HepG2 (cell line): ENCODE results near the gene MAPK14. TPM values are rescaled to one million over a fixed set of nuclear protein-coding genes. Genes with fewer than 3 reads are reported as not detected.

Source experiments
- ARID2 ChIP-seq: sonication (generic); formaldehyde crosslinking; IDR thresholded peaks from 2 replicates; pipeline ENCODE4 v1.8.1; 2022; ENCODE audit warnings: mild to moderate bottlenecking, missing genetic modification reagents, borderline replicate concordance
- CCAR2 ChIP-seq: fragments of 200-400 bp; formaldehyde crosslinking; optimal IDR thresholded peaks from 2 replicates; pipeline ENCODE3; 2018; ENCODE audit warnings: low read depth, mild to moderate bottlenecking, low read length, moderate library complexity
- FOXC1 ChIP-seq: sonication (generic); formaldehyde crosslinking; IDR thresholded peaks from 2 replicates; pipeline ENCODE4 v1.8.0; 2022; ENCODE audit warnings: mild to moderate bottlenecking, missing genetic modification reagents, borderline replicate concordance
- GZF1 ChIP-seq: sonication (generic); formaldehyde crosslinking; IDR thresholded peaks from 2 replicates; pipeline ENCODE4 v1.5.1; 2020; ENCODE audit warnings: mild to moderate bottlenecking, missing genetic modification reagents
- HHEX ChIP-seq: IDR thresholded peaks from 2 replicates; pipeline ENCODE4 v1.6.1; 2016; ENCODE audit warnings: control low read depth
- HMG20A ChIP-seq: IDR thresholded peaks from 2 replicates; pipeline ENCODE4 v1.6.1; 2016; ENCODE audit warnings: borderline replicate concordance
- JUN ChIP-seq: sonication (generic); formaldehyde crosslinking; IDR thresholded peaks from 2 replicates; pipeline ENCODE4 v1.4.0; 2020; ENCODE audit warnings: mild to moderate bottlenecking, missing genetic modification reagents
- KAT7 ChIP-seq: IDR thresholded peaks from 2 replicates; pipeline ENCODE4 v1.6.1; 2018; ENCODE audit warnings: borderline replicate concordance, missing compliant biosample characterization
- KLF12 ChIP-seq: sonication (generic); formaldehyde crosslinking; IDR thresholded peaks from 2 replicates; pipeline ENCODE4 v1.4.0; 2020; ENCODE audit warnings: missing genetic modification reagents, borderline replicate concordance
- MAZ ChIP-seq, 2 experiments: sonication (generic) in 1 of 2; formaldehyde crosslinking in 1 of 2; IDR thresholded peaks; 2 replicates each; pipeline versions ENCODE4 v1.5.0 to v1.6.1; 2012 to 2020; ENCODE audit warnings: low read depth in 2 of 2, mild to moderate bottlenecking in 2 of 2, borderline replicate concordance in 1 of 2, improper control_type of control experiment in 1 of 2, low read length in 1 of 2, missing genetic modification reagents in 1 of 2, moderate library complexity in 1 of 2
- PAF1 ChIP-seq: IDR thresholded peaks from 2 replicates; pipeline ENCODE4 v1.6.1; 2016; ENCODE audit warnings: missing genetic modification reagents, missing compliant biosample characterization
- POLR2AphosphoS5 ChIP-seq: IDR thresholded peaks from 2 replicates; pipeline ENCODE4 v1.6.1; 2012; ENCODE audit warnings: low read depth, low read length
- SIX1 ChIP-seq: sonication (generic); formaldehyde crosslinking; IDR thresholded peaks from 2 replicates; pipeline ENCODE4 v1.4.0; 2020; ENCODE audit warnings: missing genetic modification reagents, borderline replicate concordance
- SNAPC5 ChIP-seq: sonication (generic); formaldehyde crosslinking; IDR thresholded peaks from 2 replicates; pipeline ENCODE4 v1.8.1; 2023; ENCODE audit warnings: mild to moderate bottlenecking, missing genetic modification reagents, borderline replicate concordance
- ZBTB37 ChIP-seq: sonication (generic); formaldehyde crosslinking; IDR thresholded peaks from 2 replicates; pipeline ENCODE4 v1.4.0; 2020; ENCODE audit warnings: mild to moderate bottlenecking, missing genetic modification reagents
- ZBTB44 ChIP-seq: sonication (generic); formaldehyde crosslinking; IDR thresholded peaks from 2 replicates; pipeline ENCODE4 v1.4.0; 2020; ENCODE audit warnings: missing genetic modification reagents
- ZFP90 ChIP-seq: sonication (generic); formaldehyde crosslinking; IDR thresholded peaks from 2 replicates; pipeline ENCODE4 v1.8.0; 2022; ENCODE audit warnings: missing genetic modification reagents, mild to moderate bottlenecking, inconsistent platforms, borderline replicate concordance
- ZKSCAN5 ChIP-seq: sonication (generic); formaldehyde crosslinking; IDR thresholded peaks from 2 replicates; pipeline ENCODE4 v1.5.1; 2020; ENCODE audit warnings: mild to moderate bottlenecking, missing genetic modification reagents
- ZNF282 ChIP-seq: fragments of 450-650 bp; IDR thresholded peaks from 2 replicates; pipeline ENCODE4 v1.6.1; 2018; ENCODE audit not compliant: partially characterized antibody
- ZNF432 ChIP-seq: sonication (generic); formaldehyde crosslinking; IDR thresholded peaks from 2 replicates; pipeline ENCODE4 v1.5.0; 2020; ENCODE audit warnings: missing genetic modification reagents, mild to moderate bottlenecking, borderline replicate concordance
- ZNF615 ChIP-seq: sonication (generic); formaldehyde crosslinking; IDR thresholded peaks from 2 replicates; pipeline ENCODE4 v1.5.0; 2020; ENCODE audit warnings: mild to moderate bottlenecking, missing genetic modification reagents, borderline replicate concordance
- polyA plus RNA-seq, 8 experiments: library from polyadenylated mRNA; depleted of rRNA in 3 of 8; stranded (reverse) in 7 of 8; unstranded in 1 of 8; fragments of >200 nt; fragmentation: Illumina TruSeq in 4 of 8; extraction: Trizol in 4 of 8; gene quantifications; 2 replicates each; pipeline versions ENCODE4 v1.2.1 to v1.2.3, GENCODE V29; 2011 to 2016; ENCODE audit warnings: low read depth in 4 of 8, missing spikeins in 1 of 8, mixed read lengths in 1 of 8; ENCODE audit not compliant: insufficient read depth in 1 of 8
- total RNA-seq, 5 experiments: library from RNA; depleted of rRNA; stranded (reverse); fragments of >200 nt; fragmentation: Illumina TruSeq; extraction: Trizol; gene quantifications; 2 replicates each; pipeline ENCODE4 v1.2.3, GENCODE V29; 2016; ENCODE audit warnings: low read depth in 1 of 5
- TF ChIP-seq, protein P1 (sequence below), 2 experiments: sonication (generic) in 1 of 2; formaldehyde crosslinking in 1 of 2; IDR thresholded peaks; 2 replicates each; pipeline versions ENCODE4 v1.4.0 to v1.6.1; 2018 to 2020; ENCODE audit warnings: missing genetic modification reagents in 2 of 2, borderline replicate concordance in 1 of 2, low read depth in 1 of 2, mild to moderate bottlenecking in 1 of 2, missing biosample characterization in 1 of 2
- TF ChIP-seq, protein P2 (sequence below): sonication (generic); formaldehyde crosslinking; IDR thresholded peaks from 2 replicates; pipeline ENCODE4 v1.8.1; 2023; ENCODE audit warnings: mild to moderate bottlenecking, moderate library complexity, missing genetic modification reagents

MAPK14 gene
- total and polyA plus RNA-seq, 2 of the 13 experiments (the other 11 are each of a cell fraction or from before 2014, with no cell fraction given), result 66.3 to 67.3 TPM

- TF ChIP-seq, protein P1, sequence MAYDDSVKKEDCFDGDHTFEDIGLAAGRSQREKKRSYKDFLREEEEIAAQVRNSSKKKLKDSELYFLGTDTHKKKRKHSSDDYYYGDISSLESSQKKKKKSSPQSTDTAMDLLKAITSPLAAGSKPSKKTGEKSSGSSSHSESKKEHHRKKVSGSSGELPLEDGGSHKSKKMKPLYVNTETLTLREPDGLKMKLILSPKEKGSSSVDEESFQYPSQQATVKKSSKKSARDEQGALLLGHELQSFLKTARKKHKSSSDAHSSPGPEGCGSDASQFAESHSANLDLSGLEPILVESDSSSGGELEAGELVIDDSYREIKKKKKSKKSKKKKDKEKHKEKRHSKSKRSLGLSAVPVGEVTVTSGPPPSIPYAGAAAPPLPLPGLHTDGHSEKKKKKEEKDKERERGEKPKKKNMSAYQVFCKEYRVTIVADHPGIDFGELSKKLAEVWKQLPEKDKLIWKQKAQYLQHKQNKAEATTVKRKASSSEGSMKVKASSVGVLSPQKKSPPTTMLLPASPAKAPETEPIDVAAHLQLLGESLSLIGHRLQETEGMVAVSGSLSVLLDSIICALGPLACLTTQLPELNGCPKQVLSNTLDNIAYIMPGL (CRISPR knock-in tag; IDR thresholded peaks at IDR 0.05; ENCODE audit: borderline replicate concordance in 1 of 2, low read depth in 1 of 2), result peak; percentile 69 to 89; a peak in 3 of 4 replicates
- 0 out of 2 replicates have a peak, but pooled peaks have one; percentile 53 for TF ChIP-seq KLF12 (CRISPR knock-in tag)
- TF ChIP-seq FOXC1, result 0 out of 2 replicates have a peak, but pooled peaks have one; percentile 18
- TF ChIP-seq ZNF282, result no peak
- no peak for TF ChIP-seq ZNF432 (CRISPR knock-in tag)
- 0 out of 2 replicates have a peak, but pooled peaks have one; percentile 21 for TF ChIP-seq HMG20A
- TF ChIP-seq, protein P2, sequence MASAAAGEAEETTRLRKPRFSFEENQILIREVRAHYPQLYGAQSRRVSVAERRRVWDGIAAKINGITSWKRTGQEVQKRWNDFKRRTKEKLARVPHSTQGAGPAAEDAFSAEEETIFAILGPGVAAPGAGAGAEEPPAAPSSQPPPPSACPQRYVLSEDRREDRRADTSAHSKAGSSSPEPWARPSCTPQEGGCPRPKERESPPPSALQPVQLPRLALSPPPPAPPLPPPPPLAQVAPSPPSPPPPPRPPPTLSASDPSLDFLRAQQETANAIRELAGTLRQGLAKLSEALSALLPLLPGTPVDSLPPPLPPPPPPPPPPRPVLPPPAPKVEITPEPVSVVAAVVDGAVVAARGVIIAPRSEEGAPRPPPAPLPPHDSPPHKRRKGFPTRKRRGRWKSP (CRISPR knock-in tag), result peak; percentile 60
- TF ChIP-seq ZNF615 (CRISPR knock-in tag), result no peak
- no peak for TF ChIP-seq MAZ (IDR thresholded peaks at IDR 0.05; ENCODE audit: borderline replicate concordance, low read depth, low read length)
- TF ChIP-seq MAZ (CRISPR knock-in tag; IDR thresholded peaks at IDR 0.05; ENCODE audit: low read depth), result no peak
- no peak for TF ChIP-seq CCAR2
- TF ChIP-seq SIX1 (CRISPR knock-in tag), result no peak
- TF ChIP-seq SNAPC5 (CRISPR knock-in tag), result no peak
- no peak for TF ChIP-seq ARID2 (CRISPR knock-in tag)
- 0 out of 2 replicates have a peak, but pooled peaks have one; percentile 9 for TF ChIP-seq KAT7 (CRISPR knock-in tag)
- TF ChIP-seq JUN (CRISPR knock-in tag), result no peak
- TF ChIP-seq PAF1 (CRISPR knock-in tag), result no peak
- no peak for TF ChIP-seq ZBTB44
- TF ChIP-seq ZKSCAN5 (CRISPR knock-in tag), result no peak
- 0 out of 2 replicates have a peak, but pooled peaks have one; percentile 17 for TF ChIP-seq POLR2AphosphoS5
- peak; percentile 81; the same call in 1 of the 2 replicates for TF ChIP-seq ZBTB37 (CRISPR knock-in tag)
- TF ChIP-seq ZFP90 (CRISPR knock-in tag), result 0 out of 2 replicates have a peak, but pooled peaks have one; percentile 47
- TF ChIP-seq HHEX (CRISPR knock-in tag), result no peak
- TF ChIP-seq GZF1 (CRISPR knock-in tag), result no peak
Measured at GRCh38 chr6:36094753-36095496, 67.3 kb downstream of the MAPK14 start (continued).
